Trophoblast cell (in vitro differentiated cells and primary cell): ENCODE data around the gene PHF21B.
"Not testable (repeated sequence)": the region's sequence is repeated elsewhere in the genome, so short reads cannot be mapped to it uniquely, and the experiment has no call there.

Experiments
- DNase-seq, 2 donors: peaks; one replicate each; pipeline ENCODE4 v3.0.0-alpha.2; 2016
- H2AFZ ChIP-seq: 2 replicates; pipeline ENCODE4 v1.6.1; 2013; ENCODE audit warnings: low read length, moderate library complexity, mild to moderate bottlenecking; ENCODE audit not compliant: insufficient read depth, poor library complexity
- H2AK5ac ChIP-seq: 2 replicates; pipeline ENCODE4 v1.6.1; 2013; ENCODE audit warnings: mild to moderate bottlenecking, low read length
- H2BK120ac ChIP-seq: 2 replicates; pipeline ENCODE4 v1.6.1; 2013; ENCODE audit warnings: low read length, mild to moderate bottlenecking, moderate library complexity; ENCODE audit not compliant: insufficient read depth, poor library complexity
- H2BK12ac ChIP-seq: 2 replicates; pipeline ENCODE4 v1.6.1; 2013; ENCODE audit warnings: mild to moderate bottlenecking, low read length, moderate library complexity
- H2BK5ac ChIP-seq: 2 replicates; pipeline ENCODE4 v1.6.1; 2013; ENCODE audit warnings: low read length, low read depth, moderate library complexity, mild to moderate bottlenecking; ENCODE audit not compliant: poor library complexity
- H3K14ac ChIP-seq: 2 replicates; pipeline ENCODE4 v1.6.1; 2013; ENCODE audit warnings: mild to moderate bottlenecking, low read length
- H3K18ac ChIP-seq: 2 replicates; pipeline ENCODE4 v1.6.1; 2013; ENCODE audit warnings: mild to moderate bottlenecking, low read length
- H3K23ac ChIP-seq: 2 replicates; pipeline ENCODE4 v1.6.1; 2013; ENCODE audit warnings: low read length
- H3K27ac ChIP-seq: 2 replicates; pipeline ENCODE4 v1.5.1; 2013; ENCODE audit warnings: low read depth, mild to moderate bottlenecking, inconsistent platforms, low read length, moderate library complexity
- H3K27me3 ChIP-seq: 2 replicates; pipeline ENCODE4 v1.6.1; 2013; ENCODE audit warnings: inconsistent platforms, mild to moderate bottlenecking, low read length, moderate library complexity; ENCODE audit not compliant: insufficient read depth
- H3K36me3 ChIP-seq, 2 experiments: 1 replicate in 1 of 2; 2 replicates in 1 of 2; pipeline ENCODE4 v1.6.1; 2013; ENCODE audit warnings: low read length in 2 of 2, mild to moderate bottlenecking in 2 of 2, moderate library complexity in 1 of 2; ENCODE audit not compliant: insufficient read depth in 2 of 2, control insufficient read depth in 1 of 2
- H3K4ac ChIP-seq: 2 replicates; pipeline ENCODE4 v1.6.1; 2013; ENCODE audit warnings: low read depth, mild to moderate bottlenecking, low read length, moderate library complexity
- H3K4me1 ChIP-seq, 2 experiments: 1 replicate in 1 of 2; 2 replicates in 1 of 2; pipeline ENCODE4 v1.6.1; 2013; ENCODE audit warnings: low read length in 2 of 2, mild to moderate bottlenecking in 2 of 2, moderate library complexity in 1 of 2; ENCODE audit not compliant: insufficient read depth in 2 of 2, control insufficient read depth in 1 of 2
- H3K4me2 ChIP-seq: 2 replicates; pipeline ENCODE4 v1.6.1; 2013; ENCODE audit warnings: inconsistent platforms, mild to moderate bottlenecking, low read length, moderate library complexity
- H3K4me3 ChIP-seq: 2 replicates; pipeline ENCODE4 v1.5.1; 2013; ENCODE audit warnings: mild to moderate bottlenecking, low read depth, low read length, inconsistent platforms
- H3K79me1 ChIP-seq: one replicate; pipeline ENCODE4 v1.6.1; 2013; ENCODE audit warnings: low read length
- H3K79me2 ChIP-seq: 2 replicates; pipeline ENCODE4 v1.6.1; 2013; ENCODE audit warnings: low read length, mild to moderate bottlenecking; ENCODE audit not compliant: control insufficient read depth, insufficient read depth, poor library complexity
- H3K9ac ChIP-seq: 2 replicates; pipeline ENCODE4 v1.6.1; 2013; ENCODE audit warnings: mild to moderate bottlenecking, low read length
- H3K9me3 ChIP-seq: 2 replicates; pipeline ENCODE4 v1.6.1; 2013; ENCODE audit warnings: low read depth, mild to moderate bottlenecking, control low read depth, inconsistent platforms, low read length; ENCODE audit not compliant: insufficient read depth
- H4K12ac ChIP-seq: 2 replicates; pipeline ENCODE4 v1.6.1; 2013; ENCODE audit warnings: low read depth, mild to moderate bottlenecking, low read length, moderate library complexity
- H4K8ac ChIP-seq: 2 replicates; pipeline ENCODE4 v1.6.1; 2013; ENCODE audit warnings: low read depth, mild to moderate bottlenecking, low read length, moderate library complexity
- H4K91ac ChIP-seq: one replicate; pipeline ENCODE4 v1.6.1; 2013; ENCODE audit warnings: low read depth, mild to moderate bottlenecking, low read length, moderate library complexity
- WGBS: extraction: QIAGEN DNeasy Blood & Tissue Kit; methylation state at CpG from one replicate; pipeline ENCODE4 v1.1.7; 2013; ENCODE audit warnings: missing lambda C conversion rate; ENCODE audit not compliant: insufficient read length, insufficient coverage; ENCODE audit errors: extremely low coverage; 5-methylcytosine and 5-hydroxymethylcytosine counted together

The PHF21B gene

DNA sequence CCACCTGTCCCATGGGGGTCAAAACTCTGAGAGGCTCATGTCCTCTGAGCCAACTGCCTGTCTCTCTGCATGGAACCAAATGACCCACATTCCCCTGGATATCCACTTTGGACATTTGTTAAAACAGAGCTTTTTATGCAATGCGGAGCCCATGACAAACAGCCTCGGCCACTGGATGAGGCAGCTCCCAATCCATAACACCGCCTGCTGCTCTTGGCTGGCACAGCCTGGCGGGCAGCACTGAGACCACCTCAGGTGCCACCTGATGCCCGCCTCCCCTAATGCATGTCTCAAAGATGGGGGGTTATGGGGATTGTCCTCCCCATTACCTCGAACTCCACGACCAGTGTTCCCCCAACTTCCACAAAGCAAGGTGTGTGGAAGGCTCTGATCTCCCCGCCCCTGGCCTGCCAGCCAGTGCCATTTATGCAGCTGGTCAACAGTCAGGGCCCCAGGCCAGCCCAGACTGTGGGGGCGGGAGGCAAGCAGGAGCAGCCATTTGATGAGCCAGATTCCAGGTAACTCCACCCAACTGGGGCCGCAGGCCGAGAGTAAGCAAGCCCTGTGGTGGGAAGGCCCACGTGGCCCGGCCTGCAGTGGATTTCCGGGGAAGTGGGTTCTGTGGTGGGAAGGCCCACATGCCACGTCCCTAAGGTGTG, 84.2 kb downstream of the PHF21B start:
- WGBS: no CpG with 5 or more reads among the region's 15 CpGs
- no peaks in the 10 kb centered on the region for H3K9me3 ChIP-seq
- no peak overlapping the region for H3K23ac ChIP-seq
- H3K36me3 ChIP-seq: no peaks in the 10 kb centered on the region
- no peaks in the 10 kb centered on the region for H3K27me3 ChIP-seq
- H2AK5ac ChIP-seq: no peak overlapping the region
- peak overlapping the region; percentile 11 for H3K18ac ChIP-seq
- no peak overlapping the region for H2AFZ ChIP-seq
- H3K79me1 ChIP-seq: peaks cover 2% of the 10 kb centered on the region
- no peak overlapping the region for H3K4ac ChIP-seq
- H3K27ac ChIP-seq: no peak overlapping the region
- H3K4me2 ChIP-seq: no peak overlapping the region
- H4K8ac ChIP-seq: no peak overlapping the region
- H2BK12ac ChIP-seq: no peak overlapping the region
- no peak overlapping the region for H2BK120ac ChIP-seq
- H3K4me3 ChIP-seq: no peak overlapping the region
- no peak overlapping the region for H3K14ac ChIP-seq
- no peak for DNase-seq
- peaks cover 1% of the 10 kb centered on the region for H3K79me2 ChIP-seq
- H3K4me1 ChIP-seq: peaks cover 14 to 22% of the 10 kb centered on the region in 2 experiments
- H2BK5ac ChIP-seq: no peak overlapping the region
- no peak overlapping the region for H3K9ac ChIP-seq
- H4K12ac ChIP-seq: no peak overlapping the region
- H4K91ac ChIP-seq: no peak overlapping the region

DNA sequence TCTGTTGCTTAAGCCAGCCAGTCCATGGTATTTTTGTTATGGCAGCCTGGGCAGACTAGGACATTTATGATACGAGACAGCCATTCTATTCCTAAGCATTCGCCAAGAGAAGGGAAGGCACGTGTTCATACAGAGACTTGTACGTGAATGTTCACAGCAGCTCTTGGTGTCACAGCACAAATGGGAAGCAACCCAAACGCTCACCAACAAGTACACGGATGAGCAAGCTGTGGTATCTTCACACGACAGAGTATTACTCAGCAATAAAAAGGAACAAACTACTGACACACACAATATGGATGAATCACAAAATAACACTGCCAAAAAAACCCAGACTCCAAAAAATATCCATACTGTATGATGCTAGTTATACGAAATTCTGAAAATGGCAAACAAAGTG, 85.1 kb downstream of the PHF21B start:
- Histone ChIP-seq H3K9me3 (no peaks in the 10 kb centered on the region), H2AK5ac (no peak overlapping the region), H3K4me2 (no peak overlapping the region), H2BK120ac (no peak overlapping the region), H3K9ac (no peak overlapping the region), H3K18ac (no peak overlapping the region), H3K4me3 (no peak overlapping the region), H2AFZ (no peak overlapping the region), H3K27me3 (no peaks in the 10 kb centered on the region), H3K79me2 (peaks cover 1% of the 10 kb centered on the region), H3K14ac (no peak overlapping the region), H2BK12ac (no peak overlapping the region), H4K8ac (no peak overlapping the region), H3K4me1 (peaks cover 14 to 22% of the 10 kb centered on the region in 2 experiments), H3K23ac (no peak overlapping the region), H4K91ac (no peak overlapping the region), H3K27ac (no peak overlapping the region), H3K36me3 (no peaks in the 10 kb centered on the region), H4K12ac (no peak overlapping the region), H3K79me1 (peaks cover 2% of the 10 kb centered on the region), H2BK5ac (no peak overlapping the region), H3K4ac (no peak overlapping the region)
- WGBS: no CpG with 5 or more reads among the region's 8 CpGs
- DNase-seq: no peak

DNA sequence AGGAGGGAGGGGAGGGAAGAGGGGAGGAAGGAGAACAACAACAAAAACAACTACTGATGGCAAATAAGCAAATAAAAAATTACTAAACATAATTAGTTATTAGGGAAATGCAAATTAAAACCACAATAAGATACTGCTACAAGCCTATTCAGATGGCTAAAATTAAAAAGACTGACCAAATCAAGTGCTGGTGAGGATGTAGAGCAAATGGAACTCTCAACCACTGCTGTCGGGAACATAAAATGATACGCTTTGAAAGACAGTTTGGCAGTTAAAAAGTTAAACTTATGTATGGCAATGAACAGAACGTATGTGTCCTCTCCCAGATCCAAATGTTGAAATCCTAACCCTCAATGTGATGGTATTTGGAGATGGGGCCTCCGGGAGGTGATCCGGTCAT, 85.7 kb downstream of the PHF21B start:
- Histone ChIP-seq H2BK12ac (no peak overlapping the region), H4K8ac (no peak overlapping the region), H3K14ac (no peak overlapping the region), H3K9ac (no peak overlapping the region), H2AK5ac (no peak overlapping the region), H3K27ac (no peak overlapping the region), H3K9me3 (no peaks in the 10 kb centered on the region), H3K18ac (no peak overlapping the region), H3K4ac (no peak overlapping the region), H3K4me2 (no peak overlapping the region), H4K91ac (no peak overlapping the region), H3K36me3 (no peaks in the 10 kb centered on the region), H3K79me1 (peaks cover 2% of the 10 kb centered on the region), H2BK5ac (no peak overlapping the region), H3K79me2 (peaks cover 1% of the 10 kb centered on the region), H2BK120ac (no peak overlapping the region), H4K12ac (no peak overlapping the region), H3K23ac (no peak overlapping the region), H2AFZ (no peak overlapping the region), H3K4me3 (no peak overlapping the region), H3K4me1 (peaks cover 14 to 22% of the 10 kb centered on the region in 2 experiments), H3K27me3 (no peaks in the 10 kb centered on the region)
- DNase-seq: no peak
- no CpG with 5 or more reads among the region's 5 CpGs for WGBS

DNA sequence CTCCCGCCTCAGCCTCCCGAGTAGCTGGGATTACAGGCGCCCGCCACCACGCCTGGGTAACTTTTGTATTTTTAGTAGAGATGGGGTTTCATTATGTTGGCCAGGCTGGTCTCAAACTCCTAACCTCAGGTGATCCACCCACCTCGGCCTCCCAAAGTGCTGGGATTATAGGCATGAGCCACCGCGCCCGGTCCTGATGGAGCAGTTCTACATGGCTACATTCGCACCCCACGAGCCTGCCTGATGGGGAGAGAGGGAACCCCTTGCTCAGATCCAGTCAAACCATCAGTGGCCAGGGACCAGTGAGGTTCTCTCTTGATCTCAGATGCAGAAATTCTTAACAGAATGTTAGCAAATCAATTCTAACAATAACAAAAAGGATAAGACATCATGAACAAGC, 88.0 kb downstream of the PHF21B start:
- H4K12ac ChIP-seq, H4K91ac ChIP-seq, H3K9ac ChIP-seq, H2BK12ac ChIP-seq, H3K23ac ChIP-seq, H3K4me3 ChIP-seq, H3K27me3 ChIP-seq, H3K4me2 ChIP-seq, H3K79me1 ChIP-seq, H2AFZ ChIP-seq, H2AK5ac ChIP-seq, H3K36me3 ChIP-seq, H3K4ac ChIP-seq, H3K18ac ChIP-seq, H4K8ac ChIP-seq, H3K79me2 ChIP-seq, H3K9me3 ChIP-seq, H2BK5ac ChIP-seq, DNase-seq, H2BK120ac ChIP-seq, H3K14ac ChIP-seq, H3K27ac ChIP-seq: not testable (repeated sequence)
- H3K4me1 ChIP-seq: peaks cover 18 to 19% of the 10 kb centered on the region in 2 experiments
- no CpG with 5 or more reads among the region's 11 CpGs for WGBS
